Epithelial cell of esophagus (primary cell): ENCODE measurements around the gene NR2C2.

ENCODE experiments used
- DNase-seq: peaks from one replicate; pipeline ENCODE4 v3.0.0; 2010; ENCODE audit warnings: low read depth
- H3K4me3 ChIP-seq: 2 replicates; pipeline ENCODE4 v1.5.1; 2011; ENCODE audit warnings: mild to moderate bottlenecking, low read length, control low read depth
- TF ChIP-seq, protein P1 (sequence below): IDR thresholded peaks from 2 replicates; pipeline ENCODE4 v1.5.1; 2011; ENCODE audit warnings: low read depth, mild to moderate bottlenecking, low read length, control low read depth, inconsistent platforms; ENCODE audit not compliant: insufficient read depth; ENCODE audit errors: missing control alignments

The NR2C2 gene

DNA sequence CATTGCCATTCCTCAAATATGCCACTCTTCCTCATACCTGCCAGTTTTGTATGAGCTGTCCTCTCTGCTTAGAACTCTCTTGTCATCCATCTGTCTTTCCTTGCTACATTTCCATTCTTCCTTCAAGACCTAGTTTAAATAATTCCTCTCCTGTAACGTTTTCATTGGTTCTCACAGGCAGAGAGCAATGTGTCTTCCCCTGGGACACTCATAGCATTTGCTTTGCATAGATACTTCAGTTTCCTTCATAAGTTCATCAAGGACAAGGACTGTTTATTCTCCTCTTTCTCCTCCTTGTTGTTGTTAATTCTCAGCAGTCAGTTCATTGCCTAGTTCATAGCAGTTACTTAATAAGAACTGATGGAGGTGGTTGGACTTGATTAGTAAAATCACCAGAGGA lies 10.5 kb downstream of the NR2C2 start:
- DNase-seq = no peak
- no peak overlapping the region for H3K4me3 ChIP-seq

DNA sequence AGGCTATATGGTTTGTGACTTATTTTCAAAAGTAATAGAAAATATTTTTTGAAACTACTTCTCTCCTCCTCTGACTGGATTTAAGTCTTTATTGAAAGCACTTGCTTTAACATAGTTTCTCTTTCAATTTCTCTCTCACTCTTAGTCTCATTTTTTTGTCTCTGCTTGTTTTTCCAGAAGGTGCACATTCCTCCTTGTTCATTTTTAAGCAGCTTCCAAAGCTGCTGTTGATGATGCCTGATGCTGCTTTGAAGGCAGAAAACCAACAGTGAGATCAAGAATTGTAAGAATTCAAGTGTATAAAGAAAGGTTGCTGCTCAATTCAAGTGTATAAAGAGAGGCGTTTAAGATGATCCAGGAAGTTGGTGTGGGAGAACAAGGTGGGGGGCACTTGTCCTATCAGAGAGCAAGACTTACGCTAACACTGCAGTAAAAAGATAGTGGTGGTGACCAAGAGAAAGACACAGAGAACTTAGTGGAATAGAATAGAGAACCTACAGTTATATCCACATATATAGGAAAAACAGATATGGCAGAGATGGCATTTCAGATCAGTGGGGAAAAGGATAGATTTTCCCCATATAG lies 12.1 kb downstream of the NR2C2 start:
- TF ChIP-seq, protein P1, sequence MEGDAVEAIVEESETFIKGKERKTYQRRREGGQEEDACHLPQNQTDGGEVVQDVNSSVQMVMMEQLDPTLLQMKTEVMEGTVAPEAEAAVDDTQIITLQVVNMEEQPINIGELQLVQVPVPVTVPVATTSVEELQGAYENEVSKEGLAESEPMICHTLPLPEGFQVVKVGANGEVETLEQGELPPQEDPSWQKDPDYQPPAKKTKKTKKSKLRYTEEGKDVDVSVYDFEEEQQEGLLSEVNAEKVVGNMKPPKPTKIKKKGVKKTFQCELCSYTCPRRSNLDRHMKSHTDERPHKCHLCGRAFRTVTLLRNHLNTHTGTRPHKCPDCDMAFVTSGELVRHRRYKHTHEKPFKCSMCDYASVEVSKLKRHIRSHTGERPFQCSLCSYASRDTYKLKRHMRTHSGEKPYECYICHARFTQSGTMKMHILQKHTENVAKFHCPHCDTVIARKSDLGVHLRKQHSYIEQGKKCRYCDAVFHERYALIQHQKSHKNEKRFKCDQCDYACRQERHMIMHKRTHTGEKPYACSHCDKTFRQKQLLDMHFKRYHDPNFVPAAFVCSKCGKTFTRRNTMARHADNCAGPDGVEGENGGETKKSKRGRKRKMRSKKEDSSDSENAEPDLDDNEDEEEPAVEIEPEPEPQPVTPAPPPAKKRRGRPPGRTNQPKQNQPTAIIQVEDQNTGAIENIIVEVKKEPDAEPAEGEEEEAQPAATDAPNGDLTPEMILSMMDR = no peak
- no peak overlapping the region for H3K4me3 ChIP-seq
- DNase-seq = no peak

More for the DNA sequence above, 10.5 kb downstream of the NR2C2 start:
- TF ChIP-seq, protein P1 = no peak

DNA sequence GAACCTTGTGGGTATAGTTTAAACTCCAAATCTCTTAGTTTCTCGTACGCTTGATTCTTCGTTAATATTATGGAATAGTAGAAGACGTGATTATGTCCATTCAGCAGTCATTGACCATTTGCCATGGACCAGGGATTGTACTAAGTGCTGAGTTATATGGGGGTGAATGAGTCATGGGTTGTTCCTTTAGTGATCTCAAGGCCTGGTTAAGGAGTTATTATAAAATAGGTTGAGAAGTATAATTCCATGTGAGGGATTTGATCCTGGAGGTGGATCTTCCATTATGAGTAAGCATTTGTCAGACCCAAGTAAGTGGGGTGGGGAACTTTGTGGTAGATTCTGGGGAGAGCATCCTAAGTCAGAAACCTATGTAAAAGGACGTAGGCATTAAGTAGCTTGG lies 15.4 kb downstream of the NR2C2 start:
- TF ChIP-seq, protein P1 = no peak
- DNase-seq = peak; percentile 26
- H3K4me3 ChIP-seq = no peak overlapping the region

DNA sequence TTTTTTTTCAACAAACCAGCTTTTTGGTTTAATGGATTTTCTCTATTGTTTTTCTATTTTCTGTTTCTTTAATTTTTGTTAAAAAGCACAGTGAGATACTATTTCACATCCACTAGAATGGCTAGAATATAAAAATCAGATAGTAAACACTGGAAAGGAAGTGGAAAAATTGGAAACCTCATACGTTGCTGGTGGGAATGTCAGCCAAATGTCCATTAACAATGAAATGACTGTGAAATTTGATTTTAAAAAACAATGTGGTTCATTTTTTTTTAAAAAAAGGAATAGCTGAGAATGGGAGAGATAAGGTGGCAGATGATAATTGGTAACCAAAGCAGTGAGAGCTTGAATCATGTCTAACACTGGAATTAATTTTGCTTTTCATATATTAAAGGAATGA lies 19.9 kb downstream of the NR2C2 start:
- no peak for DNase-seq
- H3K4me3 ChIP-seq = no peak overlapping the region
- TF ChIP-seq, protein P1 = no peak

DNA sequence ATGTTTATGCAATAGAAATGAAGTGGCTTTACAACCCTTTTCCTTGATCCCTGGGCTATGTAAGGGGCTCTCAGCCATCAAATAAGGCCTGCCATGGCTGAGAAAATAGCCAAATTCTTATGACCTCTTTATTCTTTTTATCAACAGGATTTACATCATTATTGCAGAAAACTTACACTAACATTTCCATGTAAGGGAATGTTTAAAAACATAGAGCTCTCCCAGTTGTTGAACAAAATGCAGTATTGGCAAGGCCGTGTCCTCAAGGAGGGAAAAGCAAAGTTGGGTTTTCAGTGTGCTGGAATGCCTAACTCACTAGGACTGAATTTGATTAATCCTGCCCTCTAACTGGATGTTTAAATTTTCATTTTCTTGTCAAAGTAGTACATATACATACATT lies 22.3 kb downstream of the NR2C2 start:
- DNase-seq = no peak
- TF ChIP-seq, protein P1 = no peak
- no peak overlapping the region for H3K4me3 ChIP-seq

DNA sequence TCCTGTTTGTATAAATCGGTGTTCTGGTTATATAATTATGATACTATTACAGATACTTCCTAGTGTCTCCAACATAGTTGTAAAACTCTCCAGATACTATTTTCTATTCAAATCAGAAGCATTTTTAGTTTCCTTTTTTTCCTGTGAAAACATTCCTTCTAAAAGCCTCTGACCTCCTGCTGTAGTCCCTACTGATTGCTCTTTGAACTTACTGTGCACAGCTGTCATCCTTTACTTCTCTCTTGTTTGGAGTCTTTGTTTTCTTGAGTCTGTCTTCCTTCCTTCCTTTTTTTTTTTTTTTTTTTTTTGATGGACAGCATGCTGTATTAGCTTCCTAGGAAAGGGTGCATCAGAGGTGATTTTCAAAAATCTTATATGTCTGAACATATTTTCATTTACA lies 28.9 kb downstream of the NR2C2 start:
- DNase-seq = no peak
- no peak overlapping the region for H3K4me3 ChIP-seq
- TF ChIP-seq, protein P1 = no peak

DNA sequence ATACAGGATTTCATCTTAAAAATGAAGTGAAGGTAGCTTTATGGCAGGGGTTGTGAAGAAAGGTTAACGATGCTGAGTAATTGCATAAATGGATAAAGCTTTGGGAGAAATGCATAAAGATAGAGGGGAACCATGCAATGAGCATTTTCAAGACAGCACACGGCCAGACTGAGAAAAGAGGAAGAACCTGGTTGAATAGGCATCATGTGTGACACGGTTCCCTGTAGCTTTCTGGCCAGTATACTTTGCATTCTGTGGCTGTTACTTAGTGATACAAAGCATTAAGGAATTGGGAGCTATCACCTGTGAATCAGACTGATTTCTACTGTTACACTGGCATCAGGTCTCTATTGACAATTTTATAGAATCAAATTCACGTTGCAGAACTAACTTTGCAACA lies 33.3 kb downstream of the NR2C2 start:
- no peak for DNase-seq
- TF ChIP-seq, protein P1 = no peak
- H3K4me3 ChIP-seq = no peak overlapping the region
